Karpas-422 (cell line): ENCODE data around the gene COQ8A. TPM values are rescaled to one million over a fixed set of nuclear protein-coding genes. Genes with fewer than 3 reads are reported as not detected.

ENCODE experiments used
- DNase-seq: peaks from one replicate; pipeline ENCODE4 v3.0.0-alpha.2; 2015
- H2AFZ ChIP-seq: fragments of 200-600 bp; sonication (generic); 2 replicates; pipeline ENCODE4 v1.6.1; 2014; ENCODE audit warnings: antibody characterized with exemption, low read length, mixed read lengths
- H3K27ac ChIP-seq: fragments of 200-600 bp; sonication (generic); 2 replicates; pipeline ENCODE4 v1.5.1; 2014; ENCODE audit warnings: mild to moderate bottlenecking, low read length, moderate library complexity
- H3K27me3 ChIP-seq: fragments of 200-600 bp; sonication (generic); 2 replicates; pipeline ENCODE4 v1.6.1; 2014; ENCODE audit warnings: low read length, mixed read lengths
- H3K36me3 ChIP-seq: fragments of 200-600 bp; sonication (generic); 2 replicates; pipeline ENCODE4 v1.6.1; 2014; ENCODE audit warnings: low read length, mixed read lengths; ENCODE audit not compliant: insufficient read depth
- H3K4me1 ChIP-seq: fragments of 200-600 bp; sonication (generic); 2 replicates; pipeline ENCODE4 v1.6.1; 2014; ENCODE audit warnings: mild to moderate bottlenecking, low read length, mixed read lengths
- H3K4me2 ChIP-seq: fragments of 200-600 bp; sonication (generic); 2 replicates; pipeline ENCODE4 v1.6.1; 2014; ENCODE audit warnings: low read length, low read depth, mild to moderate bottlenecking; ENCODE audit not compliant: poor library complexity, severe bottlenecking
- H3K4me3 ChIP-seq: fragments of 200-600 bp; sonication (generic); 2 replicates; pipeline ENCODE4 v1.5.1; 2014; ENCODE audit warnings: mild to moderate bottlenecking, antibody characterized with exemption, low read length, mixed read lengths
- H3K79me2 ChIP-seq: fragments of 200-600 bp; sonication (generic); 2 replicates; pipeline ENCODE4 v1.6.1; 2014; ENCODE audit warnings: mild to moderate bottlenecking, low read length, mixed read lengths
- H3K9ac ChIP-seq: fragments of 200-600 bp; sonication (generic); 2 replicates; pipeline ENCODE4 v1.6.0; 2014; ENCODE audit warnings: low read length
- H3K9me2 ChIP-seq: fragments of 200-600 bp; sonication (generic), shearing (Covaris generic); replicated peaks from 2 replicates; pipeline ENCODE4 v1.6.0; 2014; ENCODE audit warnings: mild to moderate bottlenecking, low read length, moderate library complexity; ENCODE audit not compliant: insufficient read depth
- H3K9me3 ChIP-seq: fragments of 300-700, 200-600 bp; sonication (generic); 2 replicates; pipeline ENCODE4 v1.6.1; 2014; ENCODE audit warnings: low read length, mixed read lengths
- H4K20me1 ChIP-seq: fragments of 200-600 bp; sonication (generic); 2 replicates; pipeline ENCODE4 v1.6.1; 2014; ENCODE audit warnings: mild to moderate bottlenecking, antibody characterized with exemption, low read length, low read depth; ENCODE audit not compliant: insufficient read depth
- total RNA-seq: library from RNA; depleted of rRNA; stranded (reverse); fragments of >200 nt; shearing (Covaris generic); gene quantifications from 2 replicates; pipeline ENCODE4 v1.2.3, GENCODE V29; 2014; ENCODE audit warnings: low replicate concordance

The COQ8A gene
- total RNA-seq, 1 experiment from 2014 or later: 12.7 TPM

- no peak overlapping the region for H3K9ac ChIP-seq
- H3K27me3 ChIP-seq: no peaks in the 10 kb centered on the region
- no peak overlapping the region for H3K4me3 ChIP-seq
- DNase-seq: no peak
- peaks cover 5% of the 10 kb centered on the region for H3K9me3 ChIP-seq
- H3K4me1 ChIP-seq: peaks cover 14% of the 10 kb centered on the region
- H3K36me3 ChIP-seq: no peaks in the 10 kb centered on the region
- H4K20me1 ChIP-seq: no peaks in the 10 kb centered on the region
- H3K79me2 ChIP-seq: no peaks in the 10 kb centered on the region
- no peak overlapping the region for H3K4me2 ChIP-seq
- no peaks in the 10 kb centered on the region for H3K9me2 ChIP-seq
- no peak overlapping the region for H3K27ac ChIP-seq
- H2AFZ ChIP-seq: no peak overlapping the region
Measured at GRCh38 chr1:226964611-226965486, 24.8 kb downstream of the COQ8A start.

DNA sequence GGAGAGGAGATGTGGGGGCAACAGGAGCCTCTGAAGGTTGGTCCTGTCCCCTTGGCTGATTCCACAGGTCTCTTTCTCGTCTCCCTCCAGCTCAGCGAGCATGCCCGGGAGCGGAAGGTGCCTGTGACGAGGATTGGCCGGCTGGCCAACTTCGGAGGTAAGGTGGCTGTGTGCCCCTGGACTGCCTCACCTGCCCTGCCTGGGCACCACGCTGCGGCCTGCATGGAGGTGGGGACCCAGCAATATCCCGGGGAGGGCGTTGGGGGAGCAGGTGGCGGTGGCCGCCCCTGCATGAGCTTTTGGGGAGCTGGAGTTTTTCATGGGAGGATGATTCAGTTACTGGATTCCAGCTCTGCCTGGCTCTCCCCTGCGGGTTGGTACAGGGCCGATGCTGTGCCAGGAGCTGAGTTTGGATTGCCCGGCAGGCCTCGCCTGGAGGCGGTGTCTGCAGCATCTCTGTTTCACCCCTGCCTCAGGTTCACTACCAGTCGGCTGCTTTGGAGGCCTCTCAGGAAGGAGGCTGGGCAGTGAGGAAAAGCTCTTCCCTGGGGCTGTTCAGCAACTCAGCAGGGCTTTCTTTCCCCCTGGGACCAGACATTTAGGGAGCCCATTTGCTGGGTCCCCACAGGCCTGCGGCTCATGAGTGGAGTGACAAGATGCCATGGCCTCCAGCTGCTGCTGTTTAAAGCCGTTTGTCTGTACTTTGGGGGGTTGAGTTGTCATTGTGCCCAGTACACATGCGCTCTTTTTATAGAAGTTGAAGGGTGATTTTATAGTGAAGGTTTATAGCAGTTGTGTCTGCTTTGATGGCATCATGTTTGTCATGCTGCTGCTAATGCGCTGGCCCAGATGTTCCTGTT is 25.7 kb downstream of the COQ8A start:
- Histone ChIP-seq H3K9ac (no peak overlapping the region), H3K9me2 (no peaks in the 10 kb centered on the region), H3K9me3 (no peaks in the 10 kb centered on the region), H4K20me1 (no peaks in the 10 kb centered on the region), H3K27me3 (no peaks in the 10 kb centered on the region), H3K4me1 (peaks cover 14% of the 10 kb centered on the region), H3K27ac (no peak overlapping the region), H3K79me2 (no peaks in the 10 kb centered on the region), H2AFZ (no peak overlapping the region), H3K36me3 (no peaks in the 10 kb centered on the region), H3K4me3 (no peak overlapping the region), H3K4me2 (no peak overlapping the region)
- no peak for DNase-seq

DNA sequence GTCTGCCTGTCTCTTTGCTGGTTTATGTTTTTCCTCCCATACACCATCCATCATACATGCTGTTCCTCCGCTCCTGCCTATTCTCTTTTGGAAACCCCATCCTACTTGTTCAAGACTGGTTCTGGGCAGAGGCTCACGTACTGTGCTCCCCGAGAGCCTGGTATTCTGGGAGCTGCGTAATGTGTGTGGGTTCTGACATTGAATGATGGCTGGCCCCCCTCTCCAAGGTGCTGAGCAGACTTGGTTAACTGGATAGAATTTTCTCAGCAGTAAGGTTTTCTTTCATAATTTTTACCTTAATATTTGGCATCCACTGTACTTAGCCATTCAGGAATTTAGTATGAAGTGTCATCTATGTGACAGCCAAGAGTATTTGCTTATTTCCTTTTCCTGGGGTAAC is 26.6 kb downstream of the COQ8A start:
- no peak overlapping the region for H3K4me2 ChIP-seq
- H3K36me3 ChIP-seq: no peaks in the 10 kb centered on the region
- H3K27me3 ChIP-seq: no peaks in the 10 kb centered on the region
- DNase-seq: no peak
- no peaks in the 10 kb centered on the region for H4K20me1 ChIP-seq
- no peaks in the 10 kb centered on the region for H3K9me3 ChIP-seq
- H3K4me3 ChIP-seq: no peak overlapping the region
- H3K27ac ChIP-seq: no peak overlapping the region
- H3K9me2 ChIP-seq: no peaks in the 10 kb centered on the region
- no peak overlapping the region for H3K9ac ChIP-seq
- H3K4me1 ChIP-seq: peaks cover 14% of the 10 kb centered on the region
- H2AFZ ChIP-seq: no peak overlapping the region
- no peaks in the 10 kb centered on the region for H3K79me2 ChIP-seq

DNA sequence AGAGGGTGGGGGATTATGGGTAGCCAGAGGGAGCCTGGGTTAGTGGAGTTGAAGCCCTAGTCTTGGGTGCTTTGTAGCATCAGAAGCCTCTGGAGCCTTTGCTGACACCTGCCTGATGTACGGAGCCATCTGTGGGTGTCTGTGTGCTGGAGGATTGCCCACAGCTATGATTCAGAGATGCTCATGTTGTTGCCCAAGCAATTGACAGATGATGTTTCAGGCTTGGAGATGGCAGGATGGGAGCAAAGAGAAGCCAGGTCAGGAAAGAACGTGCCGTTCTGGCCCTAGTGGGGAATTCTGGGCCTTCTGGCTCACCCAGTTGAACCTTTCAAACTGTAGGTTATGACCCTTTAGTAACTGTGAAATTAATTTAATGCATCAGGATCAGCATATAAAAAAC is 27.6 kb downstream of the COQ8A start:
- Histone ChIP-seq H3K36me3 (no peaks in the 10 kb centered on the region), H3K27ac (no peak overlapping the region), H3K4me2 (no peak overlapping the region), H2AFZ (no peak overlapping the region), H3K4me3 (no peak overlapping the region), H3K9ac (no peak overlapping the region), H3K27me3 (no peaks in the 10 kb centered on the region), H3K79me2 (no peaks in the 10 kb centered on the region), H4K20me1 (no peaks in the 10 kb centered on the region), H3K4me1 (peaks cover 13% of the 10 kb centered on the region), H3K9me2 (no peaks in the 10 kb centered on the region), H3K9me3 (no peaks in the 10 kb centered on the region)
- DNase-seq: no peak

GRCh38 chr1:226971765-226972164 is 31.7 kb downstream of the COQ8A start:
- no peak for DNase-seq
- H3K4me2 ChIP-seq: no peak overlapping the region
- no peaks in the 10 kb centered on the region for H3K36me3 ChIP-seq

GRCh38 chr1:226972931-226973330 is 32.8 kb downstream of the COQ8A start:
- Histone ChIP-seq H2AFZ (no peak overlapping the region), H3K9ac (no peak overlapping the region), H3K4me2 (no peak overlapping the region), H4K20me1 (no peaks in the 10 kb centered on the region), H3K4me3 (no peak overlapping the region), H3K79me2 (no peaks in the 10 kb centered on the region), H3K9me3 (no peaks in the 10 kb centered on the region), H3K4me1 (no peaks in the 10 kb centered on the region; the same call in 1 of the 2 replicates), H3K27ac (no peak overlapping the region), H3K9me2 (no peaks in the 10 kb centered on the region), H3K36me3 (no peaks in the 10 kb centered on the region), H3K27me3 (no peaks in the 10 kb centered on the region)
- no peak for DNase-seq

More at GRCh38 chr1:226971765-226972164, 31.7 kb downstream of the COQ8A start:
- Histone ChIP-seq H3K27me3 (no peaks in the 10 kb centered on the region), H3K4me3 (no peak overlapping the region), H3K27ac (no peak overlapping the region), H3K9me3 (no peaks in the 10 kb centered on the region), H3K9ac (no peak overlapping the region), H4K20me1 (no peaks in the 10 kb centered on the region), H3K9me2 (no peaks in the 10 kb centered on the region), H2AFZ (no peak overlapping the region), H3K4me1 (no peaks in the 10 kb centered on the region; the same call in 1 of the 2 replicates), H3K79me2 (no peaks in the 10 kb centered on the region)

- Histone ChIP-seq H3K36me3 (no peaks in the 10 kb centered on the region), H4K20me1 (no peaks in the 10 kb centered on the region), H3K27me3 (no peaks in the 10 kb centered on the region), H3K27ac (no peak overlapping the region), H3K4me2 (no peak overlapping the region), H3K4me3 (no peak overlapping the region), H3K9me2 (no peaks in the 10 kb centered on the region), H2AFZ (no peak overlapping the region), H3K4me1 (no peaks in the 10 kb centered on the region; the same call in 1 of the 2 replicates), H3K9ac (no peak overlapping the region), H3K79me2 (no peaks in the 10 kb centered on the region), H3K9me3 (no peaks in the 10 kb centered on the region)
- no peak for DNase-seq
Measured at GRCh38 chr1:226973371-226973897, 33.3 kb downstream of the COQ8A start.
